Sigmoid colon (tissue), 4 donors: ENCODE measurements around the gene CSRP1.

ENCODE experiments used
- CTCF ChIP-seq, 4 experiments: fragments of 450-650 bp in 3 of 4; fragments of 200-600 bp in 1 of 4; IDR thresholded peaks; one replicate each; pipeline ENCODE4 v1.5.1; 2016 to 2019; ENCODE audit warnings: antibody characterized with exemption in 4 of 4, mild to moderate bottlenecking in 3 of 4, moderate library complexity in 2 of 4
- EP300 ChIP-seq, 4 donors: sonication (generic); formaldehyde crosslinking; IDR thresholded peaks; one replicate each; pipeline ENCODE4 v1.6.1; 2017; ENCODE audit warnings: antibody characterized with exemption in 4 of 4
- POLR2A ChIP-seq, 2 donors: fragments of 450-650 bp; IDR thresholded peaks; one replicate each; pipeline ENCODE4 v1.6.1; 2016; ENCODE audit warnings: antibody characterized with exemption in 2 of 2, mild to moderate bottlenecking in 2 of 2, moderate library complexity in 2 of 2
- POLR2AphosphoS5 ChIP-seq, 4 donors: sonication (generic); formaldehyde crosslinking; IDR thresholded peaks; one replicate each; pipeline ENCODE4 v1.6.1; 2017; ENCODE audit warnings: antibody characterized with exemption in 4 of 4

GRCh38 chr1:201509601-201510374 is 2.9 kb upstream of the CSRP1 start:
- TF ChIP-seq CTCF (IDR thresholded peaks at IDR 0.05) (no peak), EP300 (IDR thresholded peaks at IDR 0.05) (no peak), POLR2A (IDR thresholded peaks at IDR 0.05) (no peak), POLR2AphosphoS5 (IDR thresholded peaks at IDR 0.05) (no peak)
